OCI-LY7 (cell line): ENCODE results near the gene MORN5. TPM values are rescaled to one million over a fixed set of nuclear protein-coding genes. Genes with fewer than 3 reads are reported as not detected.

Experiments used
- BruUV-seq: library from RNA; stranded (reverse); fragments of 400-500 nt; replicated peaks from 2 replicates; lab custom pipeline; 2021; lab: Mats Ljungman, UMichigan
- CTCF ChIA-PET: fragments of 300-600 bp; sonication (Branson Sonifier 250); formaldehyde crosslinking; loops from one replicate; lab custom pipeline; 2022; ENCODE audit warnings: antibody characterized with exemption; ENCODE audit not compliant: unreplicated experiment; lab: Charles Lee
- POLR2A ChIA-PET: fragments of 300-600 bp; sonication (Branson Sonifier 250); formaldehyde crosslinking; loops from one replicate; lab custom pipeline; 2022; ENCODE audit warnings: antibody characterized with exemption; lab: Charles Lee
- DNase-seq: peaks from one replicate; pipeline ENCODE4 v3.0.0-alpha.2; 2015; ENCODE audit warnings: low spot score
- H2AFZ ChIP-seq: fragments of 200-600 bp; sonication (generic), shearing (Covaris generic); 2 replicates; pipeline ENCODE4 v1.6.1; 2014; ENCODE audit warnings: mild to moderate bottlenecking, antibody characterized with exemption, low read length, moderate library complexity
- H3K27ac ChIP-seq: fragments of 200-600 bp; sonication (generic); 2 replicates; pipeline ENCODE4 v1.5.1; 2014; ENCODE audit warnings: mixed run types, low read depth, mild to moderate bottlenecking, moderate library complexity, low read length, inconsistent platforms; ENCODE audit not compliant: poor library complexity, severe bottlenecking
- H3K36me3 ChIP-seq: fragments of 200-600 bp; sonication (generic); 2 replicates; pipeline ENCODE4 v1.6.1; 2014; ENCODE audit warnings: mild to moderate bottlenecking, antibody characterized with exemption, low read length, moderate library complexity, mixed read lengths; ENCODE audit not compliant: insufficient read depth
- H3K4me1 ChIP-seq: fragments of 200-600 bp; sonication (generic); 2 replicates; pipeline ENCODE4 v1.5.1; 2014; ENCODE audit warnings: mild to moderate bottlenecking, low read length; ENCODE audit not compliant: insufficient read depth, poor library complexity, severe bottlenecking
- H3K4me2 ChIP-seq: fragments of 200-600 bp; sonication (generic); 2 replicates; pipeline ENCODE4 v1.6.1; 2014; ENCODE audit warnings: mild to moderate bottlenecking, low read length
- H3K4me3 ChIP-seq: fragments of 200-600 bp; sonication (generic); 2 replicates; pipeline ENCODE4 v1.5.1; 2014; ENCODE audit warnings: mild to moderate bottlenecking, low read depth, low read length; ENCODE audit not compliant: poor library complexity, severe bottlenecking
- H3K79me2 ChIP-seq: fragments of 200-600 bp; sonication (generic); 2 replicates; pipeline ENCODE4 v1.6.1; 2016; ENCODE audit warnings: low read depth, mild to moderate bottlenecking, low read length, moderate library complexity, mixed read lengths; ENCODE audit not compliant: insufficient read depth
- H3K9me2 ChIP-seq: fragments of 200-600 bp; sonication (generic); 2 replicates; pipeline ENCODE4 v1.6.1; 2016; ENCODE audit warnings: mild to moderate bottlenecking, low read length, mixed read lengths; ENCODE audit not compliant: insufficient read depth
- H3K9me3 ChIP-seq: fragments of 200-600 bp; sonication (generic); 2 replicates; pipeline ENCODE4 v1.6.1; 2014; ENCODE audit warnings: mild to moderate bottlenecking, mixed run types, low read length, mixed read lengths
- H4K20me1 ChIP-seq: fragments of 200-600 bp; sonication (generic); 2 replicates; pipeline ENCODE4 v1.6.1; 2014; ENCODE audit warnings: mild to moderate bottlenecking, antibody characterized with exemption, low read length, moderate library complexity, mixed read lengths; ENCODE audit not compliant: insufficient read depth
- EZH2phosphoT487 ChIP-seq: fragments of 200-600 bp; sonication (generic); IDR thresholded peaks from 2 replicates; pipeline ENCODE4 v1.6.1; 2018; ENCODE audit warnings: low read depth, borderline replicate concordance, mild to moderate bottlenecking, mixed run types, antibody characterized with exemption, low read length, moderate library complexity, mixed read lengths
- intact Hi-C: fragments of 100-400 bp; cut with micrococcal nuclease; formaldehyde crosslinking; loops from one replicate; pipeline ENCODE4 v1.10.0; 2022; ENCODE audit not compliant: unreplicated experiment
- total RNA-seq, 2 experiments: library from RNA; depleted of rRNA in 1 of 2; stranded (reverse); fragments of >200 nt in 1 of 2; shearing (Covaris generic) in 1 of 2; gene quantifications; 2 replicates each; pipeline ENCODE4 v1.2.3, GENCODE V29; 2014 to 2022
- TF ChIP-seq, protein P1 (sequence below): fragments of 200-600 bp; sonication (generic); conservative IDR thresholded peaks from 2 replicates; pipeline ENCODE4 v1.5.1; 2014; ENCODE audit warnings: mild to moderate bottlenecking, antibody characterized with exemption, low read length, moderate library complexity, mixed read lengths

Gene MORN5
- total RNA-seq, 2 experiments from 2014 or later: not detected

- H3K4me1 ChIP-seq: peaks cover 5% of the 10 kb centered on the region
- no peak for DNase-seq
- H2AFZ ChIP-seq: no peak overlapping the region
- H3K9me2 ChIP-seq: no peaks in the 10 kb centered on the region
- H3K79me2 ChIP-seq: no peaks in the 10 kb centered on the region
- H4K20me1 ChIP-seq: no peaks in the 10 kb centered on the region
- intact Hi-C loops: no loop called here
- H3K9me3 ChIP-seq: no peaks in the 10 kb centered on the region
- H3K27ac ChIP-seq: no peak overlapping the region
- no peaks in the 10 kb centered on the region for H3K36me3 ChIP-seq
- H3K4me2 ChIP-seq: no peak overlapping the region
- CTCF ChIA-PET: interaction anchor here (0.6 kb wide), 1 partner anchor 478 kb away, joined by 3 read pairs; no protein-coding TSS in a partner anchor
- POLR2A ChIA-PET: interaction anchor here (0.6 kb wide), 1 partner anchor 696 kb away, joined by 8 read pairs; no protein-coding TSS in a partner anchor
- no peak for TF ChIP-seq EZH2phosphoT487
- TF ChIP-seq, protein P1, sequence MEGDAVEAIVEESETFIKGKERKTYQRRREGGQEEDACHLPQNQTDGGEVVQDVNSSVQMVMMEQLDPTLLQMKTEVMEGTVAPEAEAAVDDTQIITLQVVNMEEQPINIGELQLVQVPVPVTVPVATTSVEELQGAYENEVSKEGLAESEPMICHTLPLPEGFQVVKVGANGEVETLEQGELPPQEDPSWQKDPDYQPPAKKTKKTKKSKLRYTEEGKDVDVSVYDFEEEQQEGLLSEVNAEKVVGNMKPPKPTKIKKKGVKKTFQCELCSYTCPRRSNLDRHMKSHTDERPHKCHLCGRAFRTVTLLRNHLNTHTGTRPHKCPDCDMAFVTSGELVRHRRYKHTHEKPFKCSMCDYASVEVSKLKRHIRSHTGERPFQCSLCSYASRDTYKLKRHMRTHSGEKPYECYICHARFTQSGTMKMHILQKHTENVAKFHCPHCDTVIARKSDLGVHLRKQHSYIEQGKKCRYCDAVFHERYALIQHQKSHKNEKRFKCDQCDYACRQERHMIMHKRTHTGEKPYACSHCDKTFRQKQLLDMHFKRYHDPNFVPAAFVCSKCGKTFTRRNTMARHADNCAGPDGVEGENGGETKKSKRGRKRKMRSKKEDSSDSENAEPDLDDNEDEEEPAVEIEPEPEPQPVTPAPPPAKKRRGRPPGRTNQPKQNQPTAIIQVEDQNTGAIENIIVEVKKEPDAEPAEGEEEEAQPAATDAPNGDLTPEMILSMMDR: no peak
- no TSS peak for BruUV-seq
- H3K4me3 ChIP-seq: no peak overlapping the region
Measured at GRCh38 chr9:122127396-122127798, 32.3 kb upstream of the MORN5 start.

GRCh38 chr9:122128007-122128968, 31.4 kb upstream of the MORN5 start:
- no peak for DNase-seq
- Histone ChIP-seq H2AFZ (no peak overlapping the region), H3K4me3 (no peak overlapping the region), H3K36me3 (no peaks in the 10 kb centered on the region), H4K20me1 (no peaks in the 10 kb centered on the region), H3K27ac (no peak overlapping the region), H3K9me3 (no peaks in the 10 kb centered on the region), H3K9me2 (no peaks in the 10 kb centered on the region), H3K4me2 (no peak overlapping the region), H3K4me1 (no peaks in the 10 kb centered on the region), H3K79me2 (no peaks in the 10 kb centered on the region)
- ChIA-PET CTCF (interaction anchor here (0.6 kb wide), 1 partner anchor 479 kb away, joined by 3 read pairs; no protein-coding TSS in a partner anchor), POLR2A (no interaction called here)
- intact Hi-C loops: no loop called here
- BruUV-seq: no TSS peak
- TF ChIP-seq EZH2phosphoT487: no peak
- TF ChIP-seq, protein P1: no peak

DNA sequence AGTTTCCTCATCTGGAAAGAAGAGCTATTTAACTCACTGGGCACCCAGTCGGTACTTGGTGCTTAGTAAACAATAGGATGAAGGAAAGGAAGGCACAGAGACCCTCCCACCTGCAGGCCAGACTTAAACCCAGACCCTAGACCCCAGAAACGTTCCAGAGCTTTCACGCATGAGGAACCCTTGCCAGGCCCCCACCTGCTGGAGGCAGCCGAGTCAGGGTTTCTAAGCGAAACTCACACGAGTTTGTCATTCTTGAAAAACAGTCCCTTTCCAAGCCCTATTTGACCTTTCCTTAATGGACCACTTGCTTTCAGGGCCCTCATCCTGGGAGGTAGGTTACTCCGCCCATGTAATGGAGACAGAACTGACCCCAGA, 30.8 kb upstream of the MORN5 start:
- POLR2A ChIA-PET: no interaction called here
- Histone ChIP-seq H3K4me1 (no peaks in the 10 kb centered on the region), H3K4me3 (no peak overlapping the region), H3K4me2 (no peak overlapping the region), H2AFZ (no peak overlapping the region), H4K20me1 (no peaks in the 10 kb centered on the region), H3K36me3 (no peaks in the 10 kb centered on the region), H3K9me2 (no peaks in the 10 kb centered on the region), H3K27ac (no peak overlapping the region), H3K79me2 (no peaks in the 10 kb centered on the region), H3K9me3 (no peaks in the 10 kb centered on the region)
- BruUV-seq: no TSS peak
- TF ChIP-seq EZH2phosphoT487: no peak
- TF ChIP-seq, protein P1: no peak
- intact Hi-C loops: no loop called here
- DNase-seq: no peak
- CTCF ChIA-PET: no interaction called here
